Choroid plexus epithelial cell (primary cell): ENCODE results near the gene ESPN.
"Not testable (repeated sequence)": the region's sequence is repeated elsewhere in the genome, so short reads cannot be mapped to it uniquely, and the experiment has no call there.

Experiments
- DNase-seq: peaks from one replicate; pipeline ENCODE4 v3.0.0-alpha.2; 2010; ENCODE audit warnings: low read depth
- H3K4me3 ChIP-seq: 2 replicates; pipeline ENCODE4 v1.5.1; 2011; ENCODE audit warnings: low read depth, mild to moderate bottlenecking, control low read depth, low read length, moderate library complexity
- CTCF ChIP-seq: conservative IDR thresholded peaks from 2 replicates; pipeline ENCODE4 v1.5.1; 2011; ENCODE audit warnings: low read depth, mild to moderate bottlenecking, control low read depth, inconsistent platforms, low read length, moderate library complexity

Gene ESPN

GRCh38 chr1:6443339-6444115, 19.0 kb downstream of the ESPN start:
- no peak for DNase-seq
- no peak overlapping the region for H3K4me3 ChIP-seq

GRCh38 chr1:6444377-6444776, 19.8 kb downstream of the ESPN start:
- TF ChIP-seq CTCF, result no peak
- DNase-seq, result no peak
- H3K4me3 ChIP-seq, result no peak overlapping the region

More at GRCh38 chr1:6443339-6444115, 19.0 kb downstream of the ESPN start:
- no peak for TF ChIP-seq CTCF

GRCh38 chr1:6445062-6445763, 20.6 kb downstream of the ESPN start:
- no peak overlapping the region for H3K4me3 ChIP-seq
- TF ChIP-seq CTCF, result peak; percentile 64
- peak; percentile 57 for DNase-seq

- not testable (repeated sequence) for DNase-seq, H3K4me3 ChIP-seq
These were observed 21.4 kb downstream of the ESPN start for GRCh38 chr1:6445929-6446328.

- DNase-seq, result no peak
- TF ChIP-seq CTCF, result no peak
- no peak overlapping the region for H3K4me3 ChIP-seq
These were observed 22.1 kb downstream of the ESPN start for GRCh38 chr1:6446665-6447015.

DNA sequence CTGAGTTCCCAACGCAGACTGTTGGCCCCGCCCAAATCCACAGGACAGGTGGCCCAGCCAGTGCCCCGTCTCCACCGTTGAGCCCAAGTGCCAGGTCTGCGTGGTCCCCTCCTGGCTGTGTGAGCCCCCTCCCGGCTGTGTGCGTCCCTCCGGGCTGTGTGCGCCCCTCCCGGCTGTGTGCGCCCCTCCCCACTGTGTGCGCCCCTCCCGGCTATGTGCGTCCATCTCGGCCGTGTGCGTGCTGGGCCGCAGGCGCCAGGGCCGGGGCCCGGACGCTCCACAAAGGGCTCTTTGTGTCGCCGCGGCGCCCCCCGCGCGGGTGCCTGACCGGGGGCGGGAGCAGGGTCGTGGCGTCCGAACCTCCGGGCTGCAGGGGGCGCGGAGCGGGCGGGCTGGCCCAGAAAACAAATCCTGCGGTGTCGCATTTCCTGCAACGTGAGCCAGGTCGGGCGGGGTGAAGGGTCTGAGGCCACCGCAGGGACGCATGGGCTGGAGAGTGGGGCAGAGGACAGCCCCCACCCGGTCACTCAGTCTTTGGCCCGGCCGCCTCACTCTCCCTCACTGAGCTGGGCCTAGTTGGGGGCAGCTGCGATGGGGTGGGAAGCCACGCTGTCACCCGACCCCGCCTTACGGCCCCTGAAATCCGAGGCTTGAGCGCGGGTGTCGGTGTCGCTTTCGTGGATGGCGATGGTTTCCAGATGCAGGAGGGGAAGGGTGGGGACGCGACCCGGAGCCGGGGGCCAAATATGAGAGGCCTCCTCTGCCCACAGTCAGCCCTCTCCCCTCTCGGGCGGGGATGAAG, 22.6 kb downstream of the ESPN start:
- no peak for TF ChIP-seq CTCF
- DNase-seq, result no peak
- no peak overlapping the region for H3K4me3 ChIP-seq
